HT1080 (cell line): Measurements from ENCODE around the gene KAZALD1. TPM values are rescaled to one million over a fixed set of nuclear protein-coding genes. Genes with fewer than 3 reads are reported as not detected.
"Not testable (repeated sequence)": the region's sequence is repeated elsewhere in the genome, so short reads cannot be mapped to it uniquely, and the experiment has no call there.

Experiments
- DNase-seq: peaks from one replicate; pipeline ENCODE4 v3.0.0-alpha.2; 2015; ENCODE audit warnings: low read depth
- total RNA-seq: library from RNA; depleted of rRNA; stranded (reverse); fragments of >200 nt; shearing (Covaris generic); gene quantifications from 2 replicates; pipeline ENCODE4 v1.2.3, GENCODE V29; 2014

The KAZALD1 gene
- total RNA-seq, 1 experiment from 2014 or later = 14.0 TPM

- DNase-seq = no peak
These were observed 31.2 kb upstream of the KAZALD1 start for GRCh38 chr10:101030496-101031127.

GRCh38 chr10:101031128-101031795 is 30.5 kb upstream of the KAZALD1 start, which contains the start of the genes PDZD7 and SFXN3:
PDZD7 (minus strand) TSS chr10:101031129; CDS start chr10:101030219, 910 bp downstream.
SFXN3 (plus strand) TSS chr10:101031234; CDS start chr10:101034695, 3,461 bp downstream.
- DNase-seq = peak; percentile 89

GRCh38 chr10:101031796-101032636 is 29.8 kb upstream of the KAZALD1 start:
- DNase-seq = peak; percentile 63

GRCh38 chr10:101032637-101033224 is 29.1 kb upstream of the KAZALD1 start:
- DNase-seq = peak; percentile 94

- DNase-seq = no peak
These were observed 28.5 kb upstream of the KAZALD1 start for GRCh38 chr10:101033276-101033675.

- DNase-seq = not testable (repeated sequence)
These were observed 27.4 kb upstream of the KAZALD1 start for GRCh38 chr10:101034404-101034803.

GRCh38 chr10:101035314-101035713 is 26.5 kb upstream of the KAZALD1 start:
- no peak for DNase-seq

- no peak for DNase-seq
These were observed 25.7 kb upstream of the KAZALD1 start for GRCh38 chr10:101035916-101036702.

- no peak for DNase-seq
These were observed 25.1 kb upstream of the KAZALD1 start for GRCh38 chr10:101036726-101037125.

- no peak for DNase-seq
These were observed 23.3 kb upstream of the KAZALD1 start for GRCh38 chr10:101038484-101038883.

GRCh38 chr10:101040061-101040460 is 21.7 kb upstream of the KAZALD1 start:
- DNase-seq = no peak

- no peak for DNase-seq
These were observed 20.9 kb upstream of the KAZALD1 start for GRCh38 chr10:101040851-101041250.

GRCh38 chr10:101041252-101041761 is 20.5 kb upstream of the KAZALD1 start:
- DNase-seq = peak; percentile 83

GRCh38 chr10:101042118-101042517 is 19.7 kb upstream of the KAZALD1 start:
- DNase-seq = no peak

- DNase-seq = peak; percentile 98
These were observed 19.0 kb upstream of the KAZALD1 start for GRCh38 chr10:101042667-101043362.

GRCh38 chr10:101043363-101043707 is 18.5 kb upstream of the KAZALD1 start:
- peak; percentile 37 for DNase-seq

- no peak for DNase-seq
These were observed 17.7 kb upstream of the KAZALD1 start for GRCh38 chr10:101044117-101044516.

GRCh38 chr10:101046332-101047238 is 15.2 kb upstream of the KAZALD1 start:
- DNase-seq = no peak

- DNase-seq = no peak
These were observed 14.5 kb upstream of the KAZALD1 start for GRCh38 chr10:101047268-101047667.
